ENCODE results near the gene CYBB. TPM values are rescaled to one million over a fixed set of nuclear protein-coding genes. Genes with fewer than 3 reads are reported as not detected.

The CYBB gene
- polyA plus RNA-seq, 2 of the 4 experiments (the other 2 are of a cell fraction) = 0.04 to 0.12 TPM

- CTCF ChIA-PET = no interaction called here
- Histone ChIP-seq H3K27ac (no peak overlapping the region), H3K9me3 (no peaks in the 10 kb centered on the region), H3K4me1 (no peaks in the 10 kb centered on the region), H3K4me2 (no peak overlapping the region), H3K4me3 (no peak overlapping the region)
- peak; percentile 54 for FAIRE-seq
- ATAC-seq = no peak
- WGBS (ENCODE audit: missing lambda C conversion rate) = 48% methylated on average over 3 of the region's 3 CpGs
- no peak for DNase-seq (ENCODE audit: low read depth in 1 of 2, low spot score in 1 of 2)
- POLR2A ChIA-PET = no interaction called here
- TF ChIP-seq, protein P1, sequence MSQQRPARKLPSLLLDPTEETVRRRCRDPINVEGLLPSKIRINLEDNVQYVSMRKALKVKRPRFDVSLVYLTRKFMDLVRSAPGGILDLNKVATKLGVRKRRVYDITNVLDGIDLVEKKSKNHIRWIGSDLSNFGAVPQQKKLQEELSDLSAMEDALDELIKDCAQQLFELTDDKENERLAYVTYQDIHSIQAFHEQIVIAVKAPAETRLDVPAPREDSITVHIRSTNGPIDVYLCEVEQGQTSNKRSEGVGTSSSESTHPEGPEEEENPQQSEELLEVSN (IDR thresholded peaks at IDR 0.05; ENCODE audit: borderline replicate concordance, low read depth) = no peak
- TF ChIP-seq, protein P2, sequence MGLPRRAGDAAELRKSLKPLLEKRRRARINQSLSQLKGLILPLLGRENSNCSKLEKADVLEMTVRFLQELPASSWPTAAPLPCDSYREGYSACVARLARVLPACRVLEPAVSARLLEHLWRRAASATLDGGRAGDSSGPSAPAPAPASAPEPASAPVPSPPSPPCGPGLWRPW (IDR thresholded peaks at IDR 0.05) = no peak
- TF ChIP-seq EHMT2 (IDR thresholded peaks at IDR 0.05; ENCODE audit: low read depth) (no peak), FOXS1 (CRISPR knock-in tag; IDR thresholded peaks at IDR 0.05) (no peak), CBX8 (IDR thresholded peaks at IDR 0.05) (no peak), POLR2A (IDR thresholded peaks at IDR 0.05; ENCODE audit: low read length) (no peak), RNF2 (IDR thresholded peaks at IDR 0.05; ENCODE audit: borderline replicate concordance, low read depth) (no peak), PHF8 (IDR thresholded peaks at IDR 0.05; ENCODE audit: borderline replicate concordance, low read depth) (no peak), TFCP2L1 (CRISPR knock-in tag; IDR thresholded peaks at IDR 0.05) (no peak)
- TF ChIP-seq, protein P3, sequence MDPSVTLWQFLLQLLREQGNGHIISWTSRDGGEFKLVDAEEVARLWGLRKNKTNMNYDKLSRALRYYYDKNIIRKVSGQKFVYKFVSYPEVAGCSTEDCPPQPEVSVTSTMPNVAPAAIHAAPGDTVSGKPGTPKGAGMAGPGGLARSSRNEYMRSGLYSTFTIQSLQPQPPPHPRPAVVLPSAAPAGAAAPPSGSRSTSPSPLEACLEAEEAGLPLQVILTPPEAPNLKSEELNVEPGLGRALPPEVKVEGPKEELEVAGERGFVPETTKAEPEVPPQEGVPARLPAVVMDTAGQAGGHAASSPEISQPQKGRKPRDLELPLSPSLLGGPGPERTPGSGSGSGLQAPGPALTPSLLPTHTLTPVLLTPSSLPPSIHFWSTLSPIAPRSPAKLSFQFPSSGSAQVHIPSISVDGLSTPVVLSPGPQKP (IDR thresholded peaks at IDR 0.05; ENCODE audit: low read depth, low read length) = no peak
- TF ChIP-seq, protein P4, sequence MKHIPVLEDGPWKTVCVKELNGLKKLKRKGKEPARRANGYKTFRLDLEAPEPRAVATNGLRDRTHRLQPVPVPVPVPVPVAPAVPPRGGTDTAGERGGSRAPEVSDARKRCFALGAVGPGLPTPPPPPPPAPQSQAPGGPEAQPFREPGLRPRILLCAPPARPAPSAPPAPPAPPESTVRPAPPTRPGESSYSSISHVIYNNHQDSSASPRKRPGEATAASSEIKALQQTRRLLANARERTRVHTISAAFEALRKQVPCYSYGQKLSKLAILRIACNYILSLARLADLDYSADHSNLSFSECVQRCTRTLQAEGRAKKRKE (CRISPR knock-in tag; IDR thresholded peaks at IDR 0.05; ENCODE audit: low read depth) = no peak
Observed at GRCh38 chrX:37786624-37787422, 7.0 kb downstream of the CYBB start.

DNA sequence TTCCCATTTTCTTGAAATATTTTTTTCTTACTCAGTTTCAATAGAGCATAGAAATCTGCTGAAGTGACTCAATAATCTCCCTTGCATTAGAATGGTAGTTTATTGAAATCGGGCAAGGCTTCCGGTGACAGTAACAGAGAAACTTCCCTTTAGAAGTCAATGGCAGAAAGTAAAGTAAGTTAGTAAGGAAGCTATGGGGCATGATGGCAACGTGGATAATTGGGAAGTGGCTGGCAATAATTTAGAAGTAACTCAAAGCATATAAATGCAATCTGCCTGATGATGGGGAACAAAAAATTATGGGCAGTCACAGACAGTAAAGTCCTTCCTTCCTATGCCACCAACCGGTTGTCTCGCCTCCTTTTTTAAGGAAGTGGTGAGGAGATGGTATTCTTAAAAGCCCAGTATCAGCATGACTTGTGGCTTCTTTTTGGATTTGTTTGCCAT lies 7.6 kb downstream of the CYBB start:
- ATAC-seq (no peak), DNase-seq (ENCODE audit: low read depth in 1 of 2, low spot score in 1 of 2) (no peak), FAIRE-seq (no peak)
- H3K4me1 ChIP-seq = no peaks in the 10 kb centered on the region
- 61% methylated on average over 5 of the region's 5 CpGs for WGBS (ENCODE audit: missing lambda C conversion rate)
- ChIA-PET CTCF (interaction anchor here (2.1 kb wide), 1 partner anchor 38 kb away, joined by 6 read pairs; no protein-coding TSS in a partner anchor), POLR2A (no interaction called here)
- H3K4me3 ChIP-seq = no peak overlapping the region
- H3K27ac ChIP-seq = no peak overlapping the region
- no peaks in the 10 kb centered on the region for H3K9me3 ChIP-seq
- TF ChIP-seq TP53 (CRISPR knock-in tag; IDR thresholded peaks at IDR 0.05) = no peak
- TF ChIP-seq ESRRA (IDR thresholded peaks at IDR 0.05; ENCODE audit: borderline replicate concordance, low read length) = no peak
- no peak for TF ChIP-seq EHMT2 (IDR thresholded peaks at IDR 0.05; ENCODE audit: low read depth)
- TF ChIP-seq, protein P3 (IDR thresholded peaks at IDR 0.05; ENCODE audit: low read depth, low read length) = no peak
- TF ChIP-seq CEBPB (IDR thresholded peaks at IDR 0.05) = no peak
- no peak for TF ChIP-seq CHD2 (IDR thresholded peaks at IDR 0.05; ENCODE audit: low read length, partially characterized antibody)
- no peak for TF ChIP-seq FOSL2 (IDR thresholded peaks at IDR 0.05)
- no peak for TF ChIP-seq FOSL2 (CRISPR knock-in tag; IDR thresholded peaks at IDR 0.05)
- no peak for TF ChIP-seq CBX8 (IDR thresholded peaks at IDR 0.05)
- TF ChIP-seq, protein P1 (IDR thresholded peaks at IDR 0.05; ENCODE audit: borderline replicate concordance, low read depth) = no peak
- TF ChIP-seq PBX3 (IDR thresholded peaks at IDR 0.05) = no peak
- TF ChIP-seq NFE2L2 (conservative IDR thresholded peaks at IDR 0.05; ENCODE audit: low read length) = no peak
- TF ChIP-seq RFX5 (IDR thresholded peaks at IDR 0.05) = no peak
- TF ChIP-seq HEYL (CRISPR knock-in tag; IDR thresholded peaks at IDR 0.05) = no peak
- TF ChIP-seq MAX (IDR thresholded peaks at IDR 0.05) = no peak
- TF ChIP-seq FOSB (CRISPR knock-in tag; IDR thresholded peaks at IDR 0.05) = no peak
- TF ChIP-seq RNF2 (IDR thresholded peaks at IDR 0.05; ENCODE audit: borderline replicate concordance, low read depth) = no peak
- H3K4me2 ChIP-seq = no peak overlapping the region
